ENCODE data around the gene RPL36AL.

RPL36AL gene

GRCh38 chr14:49582113-49582977, 38.1 kb downstream of the RPL36AL start:
- peaks cover 86% of the 10 kb centered on the region for H4K20me1 ChIP-seq
- no peaks in the 10 kb centered on the region for H3K27me3 ChIP-seq
- no peaks in the 10 kb centered on the region for H3K9me3 ChIP-seq
- 0 out of 2 replicates have a peak overlapping the region, but pooled peaks have one; percentile 18 for H3K4me2 ChIP-seq
- peaks cover 73% of the 10 kb centered on the region for H3K36me3 ChIP-seq
- H3K4me3 ChIP-seq = no peak overlapping the region
- no peak overlapping the region; the same call in 1 of the 2 replicates for H3K9ac ChIP-seq
- H3K27ac ChIP-seq = no peak overlapping the region
- TF ChIP-seq Cebpa-rat (IDR thresholded peaks at IDR 0.05) = no peak
- H3K4me1 ChIP-seq = peaks cover 45% of the 10 kb centered on the region

GRCh38 chr14:49581209-49582112, 39.0 kb downstream of the RPL36AL start:
- no peak for TF ChIP-seq Cebpa-rat (IDR thresholded peaks at IDR 0.05)
- no peak overlapping the region for H3K27ac ChIP-seq
- H3K9ac ChIP-seq = no peak overlapping the region
- peaks cover 94% of the 10 kb centered on the region for H4K20me1 ChIP-seq
- no peak overlapping the region for H3K4me3 ChIP-seq
- no peaks in the 10 kb centered on the region for H3K9me3 ChIP-seq
- H3K27me3 ChIP-seq = no peaks in the 10 kb centered on the region
- H3K36me3 ChIP-seq = peaks cover 82% of the 10 kb centered on the region
- H3K4me1 ChIP-seq = peaks cover 45% of the 10 kb centered on the region
- 0 out of 2 replicates have a peak overlapping the region, but pooled peaks have one; percentile 2 for H3K4me2 ChIP-seq

GRCh38 chr14:49579841-49580240, 40.6 kb downstream of the RPL36AL start:
- Histone ChIP-seq H4K20me1 (peaks cover 82% of the 10 kb centered on the region), H3K4me1 (peaks cover 42% of the 10 kb centered on the region)

GRCh38 chr14:49578141-49578540, 42.3 kb downstream of the RPL36AL start:
- peaks cover 95% of the 10 kb centered on the region for H3K36me3 ChIP-seq
- H3K27me3 ChIP-seq = no peaks in the 10 kb centered on the region
- H3K4me2 ChIP-seq = no peak overlapping the region
- H4K20me1 ChIP-seq = peaks cover 65% of the 10 kb centered on the region
- no peak overlapping the region for H3K9ac ChIP-seq
- no peak overlapping the region for H3K27ac ChIP-seq
- no peak for TF ChIP-seq Cebpa-rat (IDR thresholded peaks at IDR 0.05)
- H3K4me3 ChIP-seq = no peak overlapping the region
- peaks cover 25% of the 10 kb centered on the region for H3K4me1 ChIP-seq
- peaks cover under 1% of the 10 kb centered on the region; the same call in 1 of the 2 replicates for H3K9me3 ChIP-seq

More at GRCh38 chr14:49579841-49580240, 40.6 kb downstream of the RPL36AL start:
- Histone ChIP-seq H3K36me3 (peaks cover 94% of the 10 kb centered on the region), H3K27me3 (no peaks in the 10 kb centered on the region), H3K9me3 (no peaks in the 10 kb centered on the region), H3K4me2 (0 out of 2 replicates have a peak overlapping the region, but pooled peaks have one; percentile 1), H3K27ac (no peak overlapping the region), H3K4me3 (no peak overlapping the region), H3K9ac (no peak overlapping the region)
- TF ChIP-seq Cebpa-rat (IDR thresholded peaks at IDR 0.05) = no peak

GRCh38 chr14:49574038-49574437, 46.4 kb downstream of the RPL36AL start:
- Histone ChIP-seq H3K4me1 (no peaks in the 10 kb centered on the region), H3K9me3 (peaks cover 21% of the 10 kb centered on the region), H3K27ac (no peak overlapping the region), H3K36me3 (peaks cover 84% of the 10 kb centered on the region), H3K4me2 (no peak overlapping the region), H3K9ac (no peak overlapping the region), H3K4me3 (no peak overlapping the region), H3K27me3 (no peaks in the 10 kb centered on the region), H4K20me1 (peaks cover 24% of the 10 kb centered on the region)
- TF ChIP-seq Cebpa-rat (IDR thresholded peaks at IDR 0.05) = no peak

GRCh38 chr14:49569281-49569680, 51.1 kb downstream of the RPL36AL start:
- peaks cover 42% of the 10 kb centered on the region for H3K36me3 ChIP-seq
- no peaks in the 10 kb centered on the region for H3K27me3 ChIP-seq
- peaks cover 21% of the 10 kb centered on the region for H3K9me3 ChIP-seq
- no peak overlapping the region for H3K4me2 ChIP-seq
- H3K9ac ChIP-seq = no peak overlapping the region
- no peak overlapping the region for H3K4me3 ChIP-seq
- no peaks in the 10 kb centered on the region for H4K20me1 ChIP-seq
- no peaks in the 10 kb centered on the region for H3K4me1 ChIP-seq
- no peak for TF ChIP-seq Cebpa-rat (IDR thresholded peaks at IDR 0.05)
- H3K27ac ChIP-seq = no peak overlapping the region

Measured in BLaER1 (cell line).